Body of pancreas (tissue), 4 donors: ENCODE results near the gene PNMA8C. TPM values are rescaled to one million over a fixed set of nuclear protein-coding genes. Genes with fewer than 3 reads are reported as not detected.
"Not testable (repeated sequence)": the region's sequence is repeated elsewhere in the genome, so short reads cannot be mapped to it uniquely, and the experiment has no call there.

Experiments used
- ATAC-seq: fragments of 150-250 bp; one replicate; pipeline ENCODE4 v1.9.1; 2016
- DNase-seq, 4 donors: peaks; one replicate each; pipeline ENCODE4 v3.0.0-alpha.2; 2019
- H3K27ac ChIP-seq, 4 donors: fragments of 200-600 bp; sonication (generic); 1 replicate in 3 of 4; 2 replicates in 1 of 4; pipeline versions ENCODE4 v1.5.1 to v1.6.1; 2016 to 2019; ENCODE audit warnings: mild to moderate bottlenecking in 1 of 4, mixed read lengths in 1 of 4, moderate library complexity in 1 of 4
- H3K27me3 ChIP-seq, 2 donors: fragments of 200-600 bp; sonication (generic); one replicate each; pipeline ENCODE4 v1.6.0; 2016; ENCODE audit warnings: mild to moderate bottlenecking in 1 of 2
- H3K36me3 ChIP-seq, 2 donors: fragments of 200-600 bp; sonication (generic); replicated peaks in 1 of 2; 2 replicates each; pipeline ENCODE4 v1.5.1; 2016; ENCODE audit warnings: low read depth in 2 of 2; ENCODE audit not compliant: insufficient read depth in 1 of 2
- H3K4me1 ChIP-seq: fragments of 200-600 bp; sonication (generic); one replicate; pipeline ENCODE4 v1.6.0; 2016
- H3K4me3 ChIP-seq, 2 donors: fragments of 200-600 bp; sonication (generic); 1 replicate in 1 of 2; 2 replicates in 1 of 2; pipeline ENCODE4 v1.5.1; 2016 to 2019
- H3K9me3 ChIP-seq, 3 donors: fragments of 200-600 bp; sonication (generic); 1 replicate in 2 of 3; 2 replicates in 1 of 3; pipeline ENCODE4 v1.5.1; 2016
- POLR2A ChIP-seq, 3 donors: fragments of 450-650 bp; IDR thresholded peaks; one replicate each; pipeline ENCODE4 v1.6.1; 2016; ENCODE audit warnings: antibody characterized with exemption in 3 of 3, mild to moderate bottlenecking in 2 of 3
- WGBS, 2 donors: methylation state at CpG; one replicate each; pipeline ENCODE4 v1.1.5; 2017; 5-methylcytosine and 5-hydroxymethylcytosine counted together
- intact Hi-C: fragments of 100-400 bp; cut with DNase I; formaldehyde crosslinking; loops from one replicate; pipeline ENCODE4 v1.15.1; 2023
- total RNA-seq, 2 donors: library from RNA; depleted of rRNA; stranded (reverse); fragments of >200 nt; gene quantifications; one replicate each; pipeline ENCODE4 v1.1.0, GENCODE V29; 2016
- TF ChIP-seq, protein P1 (sequence below), 7 experiments: fragments of 450-650 bp in 4 of 7; fragments of 200-600 bp in 3 of 7; sonication (generic) in 3 of 7; IDR thresholded peaks; one replicate each; pipeline ENCODE4 v1.5.1; 2016 to 2019; ENCODE audit warnings: antibody characterized with exemption in 7 of 7

PNMA8C gene
- total RNA-seq, 2 donors from 2014 or later, result not detected

DNA sequence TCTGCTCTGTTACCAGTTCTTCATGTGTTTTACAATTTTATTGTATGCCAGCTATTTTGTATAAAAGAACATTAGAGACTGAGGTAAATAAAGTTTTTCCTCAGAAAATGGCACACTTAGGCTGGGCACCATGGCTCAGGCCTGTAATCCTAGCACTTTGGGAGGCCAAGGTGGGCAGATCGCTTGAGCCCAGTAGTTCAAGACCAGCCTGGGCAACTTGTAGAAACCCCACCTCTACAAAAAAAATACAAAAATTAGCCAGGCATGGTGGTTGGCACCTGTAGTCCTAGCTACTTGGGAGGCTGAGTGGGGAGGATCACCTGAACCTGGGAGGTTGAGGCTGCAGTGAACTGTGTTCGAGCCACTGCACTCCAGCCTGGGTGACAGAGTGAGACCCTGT is 47.4 kb downstream of the PNMA8C start:
- peaks cover 18% of the 10 kb centered on the region for H3K4me1 ChIP-seq
- no peak overlapping the region for H3K4me3 ChIP-seq
- DNase-seq (no peak), ATAC-seq (no peak)
- no peaks in the 10 kb centered on the region for H3K27me3 ChIP-seq
- intact Hi-C loops, result no loop called here
- 92 to 96% methylated on average over 2 of the region's 2 CpGs for WGBS, 2 donors
- TF ChIP-seq POLR2A (IDR thresholded peaks at IDR 0.05), result no peak
- TF ChIP-seq, protein P1, sequence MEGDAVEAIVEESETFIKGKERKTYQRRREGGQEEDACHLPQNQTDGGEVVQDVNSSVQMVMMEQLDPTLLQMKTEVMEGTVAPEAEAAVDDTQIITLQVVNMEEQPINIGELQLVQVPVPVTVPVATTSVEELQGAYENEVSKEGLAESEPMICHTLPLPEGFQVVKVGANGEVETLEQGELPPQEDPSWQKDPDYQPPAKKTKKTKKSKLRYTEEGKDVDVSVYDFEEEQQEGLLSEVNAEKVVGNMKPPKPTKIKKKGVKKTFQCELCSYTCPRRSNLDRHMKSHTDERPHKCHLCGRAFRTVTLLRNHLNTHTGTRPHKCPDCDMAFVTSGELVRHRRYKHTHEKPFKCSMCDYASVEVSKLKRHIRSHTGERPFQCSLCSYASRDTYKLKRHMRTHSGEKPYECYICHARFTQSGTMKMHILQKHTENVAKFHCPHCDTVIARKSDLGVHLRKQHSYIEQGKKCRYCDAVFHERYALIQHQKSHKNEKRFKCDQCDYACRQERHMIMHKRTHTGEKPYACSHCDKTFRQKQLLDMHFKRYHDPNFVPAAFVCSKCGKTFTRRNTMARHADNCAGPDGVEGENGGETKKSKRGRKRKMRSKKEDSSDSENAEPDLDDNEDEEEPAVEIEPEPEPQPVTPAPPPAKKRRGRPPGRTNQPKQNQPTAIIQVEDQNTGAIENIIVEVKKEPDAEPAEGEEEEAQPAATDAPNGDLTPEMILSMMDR (IDR thresholded peaks at IDR 0.05), result no peak
- H3K9me3 ChIP-seq, result no peaks in the 10 kb centered on the region
- no peak overlapping the region for H3K27ac ChIP-seq
- peaks cover 0 to 13% of the 10 kb centered on the region in 2 donors for H3K36me3 ChIP-seq

DNA sequence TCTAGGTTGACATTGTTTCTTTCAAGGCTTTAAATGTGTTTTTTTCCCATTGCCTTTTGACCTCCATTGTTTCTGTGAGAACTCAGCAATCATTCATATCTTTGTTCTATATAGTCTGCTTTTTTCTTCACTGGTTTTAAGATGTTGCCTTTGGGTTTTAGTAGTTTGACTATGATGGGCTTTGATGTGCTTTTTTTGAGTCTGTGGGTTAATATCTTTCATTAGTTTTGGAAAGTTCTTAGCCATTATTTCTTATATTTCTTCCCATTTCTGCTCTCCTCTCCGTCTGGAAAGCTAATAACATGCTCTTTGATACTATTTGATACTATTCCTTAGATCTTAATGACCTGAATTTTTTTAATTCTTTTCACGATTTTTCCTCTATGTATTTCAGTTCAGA is 48.0 kb downstream of the PNMA8C start:
- no peak for ATAC-seq
- WGBS, 2 donors, result 89 to 91% methylated on average over 2 of the region's 2 CpGs
- H3K4me1 ChIP-seq, result peaks cover 18% of the 10 kb centered on the region
- H3K4me3 ChIP-seq, result no peak overlapping the region
- intact Hi-C loops, result no loop called here
- TF ChIP-seq, protein P1 (IDR thresholded peaks at IDR 0.05), result no peak
- TF ChIP-seq POLR2A (IDR thresholded peaks at IDR 0.05), result no peak
- no peak overlapping the region for H3K27ac ChIP-seq
- H3K9me3 ChIP-seq, result no peaks in the 10 kb centered on the region
- H3K36me3 ChIP-seq, result peaks cover 0 to 13% of the 10 kb centered on the region in 2 donors
- H3K27me3 ChIP-seq, result no peaks in the 10 kb centered on the region
- DNase-seq, result no peak

DNA sequence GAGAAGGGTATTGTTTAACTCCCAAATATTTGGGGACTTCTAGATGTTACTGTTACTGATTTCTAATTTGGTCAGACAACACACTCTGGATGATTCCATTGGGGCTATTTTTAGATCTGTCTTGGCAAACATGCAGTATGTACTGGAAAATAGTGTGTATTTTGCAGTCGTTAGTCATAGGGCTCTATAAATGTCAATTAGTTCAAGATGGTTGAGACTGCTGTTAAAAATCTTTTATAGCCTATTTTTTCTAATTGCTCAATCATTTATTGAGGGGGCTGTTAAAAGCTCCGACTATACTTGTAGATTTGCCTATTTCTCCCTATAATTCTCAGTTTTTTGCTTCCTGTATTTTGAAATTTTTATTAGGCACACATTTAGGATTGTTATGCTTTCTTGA is 50.5 kb downstream of the PNMA8C start:
- no peak overlapping the region for H3K4me3 ChIP-seq
- 26 to 38% methylated on average over 2 of the region's 2 CpGs for WGBS, 2 donors
- H3K36me3 ChIP-seq, result peaks cover 0 to 10% of the 10 kb centered on the region in 2 donors
- DNase-seq, result no peak
- H3K4me1 ChIP-seq, result peaks cover 28% of the 10 kb centered on the region
- no peaks in the 10 kb centered on the region for H3K9me3 ChIP-seq
- H3K27ac ChIP-seq, result peak overlapping the region in 1 of 4 donors; percentile 21
- TF ChIP-seq, protein P1 (IDR thresholded peaks at IDR 0.05), result no peak
- TF ChIP-seq POLR2A (IDR thresholded peaks at IDR 0.05), result no peak
- no peak for ATAC-seq
- intact Hi-C loops, result no loop called here
- no peaks in the 10 kb centered on the region for H3K27me3 ChIP-seq

DNA sequence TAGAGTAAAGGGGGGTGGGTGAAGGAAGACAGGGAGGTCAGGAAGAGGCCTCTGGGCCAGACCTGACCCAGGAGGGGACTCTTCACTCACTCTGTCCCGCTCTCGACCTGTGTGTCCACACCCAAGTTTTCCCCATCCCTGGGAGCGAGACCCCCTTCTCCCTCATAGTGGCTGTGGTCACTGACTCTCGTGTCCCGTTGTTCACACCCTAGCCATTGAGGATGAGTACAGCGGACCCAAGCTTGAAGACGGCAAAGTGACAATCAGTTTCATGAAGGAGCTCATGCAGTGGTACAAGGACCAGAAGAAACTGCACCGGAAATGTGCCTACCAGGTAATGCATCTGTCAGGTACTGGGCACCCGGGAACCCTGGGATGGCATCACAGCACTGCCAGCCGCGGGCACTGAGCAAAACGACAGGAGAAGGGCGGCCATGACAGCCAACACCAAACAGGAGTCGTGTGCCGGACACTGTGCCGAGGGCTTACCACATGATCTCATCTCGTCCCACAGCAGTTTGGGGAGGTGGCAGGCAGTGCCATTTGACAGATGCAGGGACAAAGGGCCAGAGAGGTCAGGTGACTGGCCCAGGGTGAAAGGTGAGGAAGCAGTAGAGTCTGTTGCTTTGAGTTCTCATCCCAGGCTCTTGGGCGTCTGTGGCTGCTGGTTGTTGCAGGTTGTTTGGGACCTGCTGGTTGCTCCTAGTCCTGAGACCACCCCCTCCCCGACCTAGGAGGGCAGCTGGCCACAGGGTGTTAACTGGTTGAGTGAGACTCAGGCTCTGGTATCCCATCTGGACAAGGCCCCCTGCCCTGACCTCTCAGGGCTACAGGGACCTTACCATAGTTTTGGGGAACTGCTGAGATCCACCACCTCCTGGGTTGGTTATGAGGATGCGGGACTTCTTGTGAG is 52.2 kb downstream of the PNMA8C start:
- Histone ChIP-seq H3K27ac (no peak overlapping the region), H3K9me3 (no peaks in the 10 kb centered on the region), H3K27me3 (no peaks in the 10 kb centered on the region), H3K4me1 (peaks cover 45% of the 10 kb centered on the region), H3K4me3 (no peak overlapping the region), H3K36me3 (peaks cover 0 to 7% of the 10 kb centered on the region in 2 donors)
- ATAC-seq, result no peak
- intact Hi-C loops, result no loop called here
- peak in 1 of 4 donors; percentile 7 for DNase-seq
- WGBS, 2 donors, result 93 to 97% methylated on average over 18 to 20 of the region's 20 CpGs
- TF ChIP-seq, protein P1 (IDR thresholded peaks at IDR 0.05), result no peak
- TF ChIP-seq POLR2A (IDR thresholded peaks at IDR 0.05), result no peak

DNA sequence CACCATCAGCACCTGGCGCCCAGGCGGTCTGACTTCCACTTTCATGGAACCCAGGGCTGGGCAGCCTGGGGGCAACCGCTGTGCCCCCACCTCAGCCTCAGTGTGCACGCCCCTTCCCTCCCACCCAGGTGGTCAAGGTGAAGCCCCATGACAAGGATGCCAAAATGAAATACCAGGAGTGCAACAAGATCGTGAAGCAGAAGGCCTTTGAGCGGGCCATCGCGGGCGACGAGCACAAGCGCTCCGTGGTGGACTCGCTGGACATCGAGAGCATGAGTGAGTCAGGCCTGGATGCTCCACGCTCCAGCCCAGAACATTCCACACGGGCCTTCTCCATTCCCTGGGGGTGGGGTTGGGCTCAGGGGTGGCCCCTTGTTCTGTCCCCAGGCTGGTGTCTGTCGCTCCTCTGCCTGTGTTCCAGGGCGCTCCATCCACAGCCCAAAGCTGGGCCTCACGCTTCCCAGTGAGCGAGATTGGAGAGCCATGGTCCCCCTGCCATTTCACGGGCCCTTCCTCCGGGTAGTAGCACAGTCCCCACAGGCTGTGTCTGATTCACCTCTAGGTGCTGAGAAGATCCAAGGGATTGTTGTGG is 53.2 kb downstream of the PNMA8C start:
- H3K36me3 ChIP-seq, ATAC-seq, intact Hi-C loops, H3K9me3 ChIP-seq, H3K4me3 ChIP-seq, H3K27me3 ChIP-seq: not testable (repeated sequence)
- DNase-seq, result peak in 1 of 4 donors; percentile 10
- 90 to 97% methylated on average over 12 to 21 of the region's 22 CpGs for WGBS, 2 donors
- Histone ChIP-seq H3K4me1 (peaks cover 50% of the 10 kb centered on the region), H3K27ac (peak overlapping the region in 1 of 4 donors; percentile 85)
